Measurements from ENCODE around the gene CD40.

GRCh38 chr20:46160661-46161060 lies 42.5 kb downstream of the CD40 start:
- TF ChIP-seq EZH2 (IDR thresholded peaks at IDR 0.05; ENCODE audit: insufficient read depth, poor library complexity, severe bottlenecking) (no peak), EZH2phosphoT487 (IDR thresholded peaks at IDR 0.05; ENCODE audit: insufficient read depth, low read depth) (no peak)

Measured in GM23248 (cell line).